GM21786 (cell line): Measurements from ENCODE around the gene FANCI.

Experiments
- ATAC-seq: cut with Tn5 transposase; IDR thresholded peaks from one replicate; pipeline ENCODE4 v1.9.1; 2021; ENCODE audit not compliant: unreplicated experiment

The FANCI gene

DNA sequence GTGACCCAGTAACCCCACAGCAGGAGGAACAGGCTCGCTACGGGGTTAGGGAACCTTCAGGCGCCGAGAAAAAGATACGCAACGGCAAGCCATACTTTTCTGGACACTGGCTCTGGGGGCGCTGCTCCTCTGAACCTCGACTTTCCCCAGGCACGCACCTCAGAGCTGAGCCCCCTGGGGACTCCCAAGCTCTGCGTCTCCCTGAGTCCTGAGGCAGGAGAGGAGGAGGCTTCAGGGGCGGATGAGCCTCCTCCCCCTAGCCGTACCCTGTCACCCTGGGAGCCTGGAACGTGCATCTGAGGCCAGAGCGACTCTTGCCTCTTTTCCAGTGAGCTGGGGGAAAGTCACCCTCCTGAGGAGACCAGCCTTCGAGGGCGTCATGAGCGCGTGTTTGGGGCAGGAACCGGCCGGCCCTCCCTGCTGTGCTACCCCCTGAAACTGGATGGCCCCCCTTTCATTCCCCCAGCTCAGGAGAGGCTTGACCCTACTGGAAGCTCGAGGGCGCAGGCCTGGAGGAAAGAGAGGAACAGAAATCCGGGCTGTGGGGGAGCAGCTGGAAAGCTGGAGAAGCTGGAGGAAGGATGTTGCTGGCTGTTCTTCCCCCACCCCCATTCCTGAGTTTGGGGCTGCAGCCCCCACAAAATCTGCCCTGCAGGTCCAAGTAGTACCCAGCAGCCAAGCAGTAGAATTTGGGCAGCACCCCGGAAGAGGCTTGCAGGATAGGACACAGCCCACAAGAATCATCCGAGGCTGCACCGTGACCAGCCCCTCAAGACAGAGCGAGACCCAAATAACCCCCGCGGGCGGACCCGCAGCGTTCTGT, 115.9 kb downstream of the FANCI start:
- no peak for ATAC-seq

DNA sequence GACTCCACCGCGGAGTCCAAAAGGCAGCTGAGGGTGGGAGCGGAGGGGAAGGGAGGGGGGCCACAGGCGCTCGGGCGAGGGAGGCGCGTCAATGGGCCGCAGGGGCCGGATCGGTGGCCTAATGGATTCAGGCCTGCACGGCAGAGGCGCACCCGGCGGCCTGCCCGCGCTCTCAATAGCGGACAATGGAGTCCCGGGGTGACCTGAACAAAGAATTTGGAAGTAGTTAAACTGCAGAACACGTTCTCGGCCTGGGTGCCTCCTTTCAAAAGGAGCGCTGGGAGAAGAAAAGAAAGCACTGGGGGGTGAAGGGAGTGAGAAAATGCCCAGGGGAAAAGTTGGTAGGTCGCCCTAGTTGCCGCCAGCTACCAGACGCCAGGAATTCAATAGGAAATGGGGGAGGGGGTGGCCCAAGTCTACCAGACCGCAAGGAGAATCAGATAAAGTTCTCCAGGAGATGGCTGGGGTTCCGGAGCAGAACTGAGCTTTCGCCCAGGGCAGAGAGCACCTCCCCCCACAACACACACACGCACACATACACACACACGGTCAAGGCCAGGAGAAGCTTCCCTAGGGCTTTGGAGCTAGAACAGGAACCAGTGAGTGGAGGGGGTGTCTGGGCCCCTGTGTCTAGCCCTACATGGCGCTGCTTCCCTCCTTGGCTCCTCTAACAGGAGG, 116.7 kb downstream of the FANCI start:
- no peak for ATAC-seq

DNA sequence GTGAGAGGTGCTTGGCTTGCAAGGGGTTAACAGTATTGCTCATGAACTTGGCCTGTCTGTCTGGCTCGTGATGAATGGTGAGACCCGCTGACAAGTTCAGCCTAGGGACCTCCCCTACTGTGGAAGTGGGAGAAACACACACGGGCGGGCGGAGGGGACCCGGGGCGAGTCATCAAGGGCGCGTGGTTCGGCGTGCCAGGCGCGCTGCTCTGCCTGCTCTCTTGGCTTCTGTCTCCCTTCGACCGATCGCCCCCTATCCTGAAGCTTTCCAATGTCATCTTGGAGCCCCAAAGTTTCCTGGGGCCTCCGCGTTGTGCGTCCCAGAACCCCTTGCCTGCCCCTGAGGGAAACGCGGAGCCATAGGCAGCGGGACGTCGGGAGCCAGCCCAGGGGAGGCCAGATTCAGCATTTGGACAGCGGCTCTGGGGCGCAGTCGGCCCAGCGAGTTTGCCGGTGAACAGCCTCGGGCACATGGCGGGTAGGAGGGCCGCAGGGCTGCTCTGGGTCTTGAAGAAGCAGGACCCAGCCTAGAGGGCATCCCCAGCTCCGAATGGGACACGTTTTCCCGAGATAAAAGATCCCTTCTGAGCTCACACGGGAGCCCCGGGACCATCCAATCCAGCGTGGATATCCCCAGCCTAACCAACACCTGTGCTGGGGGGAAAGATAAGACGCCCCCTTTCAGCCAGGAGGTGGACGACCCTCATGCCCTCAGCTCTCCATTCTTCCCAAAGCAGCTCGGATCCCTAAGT, 117.8 kb downstream of the FANCI start:
- ATAC-seq: no peak

DNA sequence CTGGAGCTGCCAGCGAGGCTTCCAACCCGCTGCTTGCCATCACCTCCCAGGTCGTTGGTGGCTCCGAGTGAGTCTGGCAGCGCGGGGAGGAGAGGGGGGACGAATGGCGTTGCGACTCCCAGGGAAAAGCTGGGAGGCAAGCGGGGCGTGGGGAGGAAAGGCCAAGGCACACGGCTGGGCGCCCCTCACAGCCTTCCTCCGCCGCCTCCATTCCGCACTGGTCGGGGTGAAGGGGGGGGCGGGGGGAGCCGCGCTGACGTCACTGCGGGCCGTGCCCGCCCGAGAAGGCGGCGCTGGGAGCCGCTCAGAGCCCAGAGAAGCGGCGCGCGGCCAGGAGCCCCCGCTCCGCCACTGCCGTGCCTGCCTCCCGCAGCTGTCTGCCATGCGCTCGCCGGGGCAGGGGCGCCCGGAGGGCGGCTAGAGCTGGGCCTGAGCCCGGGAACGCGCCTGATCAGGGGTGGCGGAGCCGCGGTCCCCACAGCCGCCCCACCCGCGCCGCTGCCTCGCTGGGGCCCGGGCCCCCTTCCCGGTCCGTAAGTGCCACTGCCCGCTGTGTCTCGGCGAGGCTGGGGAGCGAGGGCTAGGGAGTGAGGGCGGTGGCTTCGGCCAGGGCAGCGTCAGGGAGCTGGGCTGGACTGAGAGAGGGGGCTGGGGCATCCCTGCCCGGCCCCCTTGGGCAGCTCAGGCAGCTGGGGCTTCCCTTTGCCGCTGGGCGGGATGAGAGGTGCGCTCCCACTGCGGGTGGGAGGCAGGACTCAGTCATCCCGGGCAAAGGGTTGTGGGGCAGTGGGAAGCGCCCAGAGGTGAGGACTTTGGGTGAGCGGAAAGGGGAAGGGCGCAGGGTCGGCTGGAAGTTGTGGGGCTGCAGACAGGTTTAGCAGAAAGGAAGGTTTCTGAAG, 118.7 kb downstream of the FANCI start:
- no peak for ATAC-seq

DNA sequence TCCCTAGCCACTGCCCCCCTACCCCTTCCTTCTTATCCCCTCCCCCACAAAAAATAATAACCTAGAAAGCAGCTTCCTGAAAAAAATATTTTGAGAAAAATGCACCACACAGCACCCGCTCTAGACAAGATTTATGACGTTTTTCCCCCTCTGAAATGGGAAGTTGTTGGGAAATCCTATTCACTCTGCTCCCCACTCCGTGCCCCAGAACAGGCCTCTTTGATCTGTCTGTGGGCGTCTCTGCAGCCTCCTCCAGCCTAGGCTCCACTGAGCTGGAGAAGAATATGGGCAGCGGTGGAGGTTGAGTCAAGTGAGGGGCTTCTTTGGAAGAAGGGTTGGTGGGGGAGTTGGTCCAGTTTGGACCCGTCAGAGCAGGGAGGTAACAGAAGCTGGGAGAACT, 119.4 kb downstream of the FANCI start:
- ATAC-seq: no peak

DNA sequence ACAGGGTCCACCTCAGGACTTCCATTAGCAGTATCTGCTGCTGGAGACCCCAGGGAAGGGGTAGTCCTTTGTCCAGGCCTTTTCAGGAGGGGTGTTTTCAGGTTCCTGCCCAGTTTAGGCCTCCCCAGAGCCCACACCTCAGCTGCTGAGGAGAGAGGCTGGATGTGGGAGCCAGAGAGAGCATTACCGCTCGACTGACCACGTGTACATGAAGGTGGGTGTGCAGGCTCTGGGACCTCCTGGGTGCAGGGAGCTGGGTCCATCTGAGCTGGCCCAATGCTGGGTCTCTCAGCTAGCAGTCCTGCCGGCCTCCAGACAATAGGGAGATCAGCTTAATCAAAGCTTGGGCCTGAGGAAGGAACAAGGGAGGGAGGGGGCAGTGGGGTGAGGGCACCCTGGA, 120.0 kb downstream of the FANCI start:
- ATAC-seq: no peak

DNA sequence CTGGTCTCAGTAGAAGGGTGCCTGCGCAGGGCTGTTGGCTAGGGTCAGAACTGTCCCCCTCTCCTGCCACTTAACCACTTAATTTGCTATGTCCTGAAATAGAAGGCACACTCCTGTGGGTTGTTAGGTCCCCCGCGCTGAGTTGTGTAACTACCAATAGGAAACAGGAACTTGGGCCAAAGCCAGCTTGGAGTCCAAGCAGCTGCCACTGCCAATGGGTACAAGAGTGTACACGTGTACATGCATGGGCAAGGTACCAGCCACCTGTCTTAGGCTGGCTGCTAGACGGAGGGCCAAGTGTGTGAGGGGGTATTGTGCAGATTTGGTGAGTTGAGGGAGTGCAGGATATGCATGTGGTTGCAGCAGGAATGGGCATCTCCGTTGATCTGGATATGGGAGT, 120.6 kb downstream of the FANCI start:
- no peak for ATAC-seq

DNA sequence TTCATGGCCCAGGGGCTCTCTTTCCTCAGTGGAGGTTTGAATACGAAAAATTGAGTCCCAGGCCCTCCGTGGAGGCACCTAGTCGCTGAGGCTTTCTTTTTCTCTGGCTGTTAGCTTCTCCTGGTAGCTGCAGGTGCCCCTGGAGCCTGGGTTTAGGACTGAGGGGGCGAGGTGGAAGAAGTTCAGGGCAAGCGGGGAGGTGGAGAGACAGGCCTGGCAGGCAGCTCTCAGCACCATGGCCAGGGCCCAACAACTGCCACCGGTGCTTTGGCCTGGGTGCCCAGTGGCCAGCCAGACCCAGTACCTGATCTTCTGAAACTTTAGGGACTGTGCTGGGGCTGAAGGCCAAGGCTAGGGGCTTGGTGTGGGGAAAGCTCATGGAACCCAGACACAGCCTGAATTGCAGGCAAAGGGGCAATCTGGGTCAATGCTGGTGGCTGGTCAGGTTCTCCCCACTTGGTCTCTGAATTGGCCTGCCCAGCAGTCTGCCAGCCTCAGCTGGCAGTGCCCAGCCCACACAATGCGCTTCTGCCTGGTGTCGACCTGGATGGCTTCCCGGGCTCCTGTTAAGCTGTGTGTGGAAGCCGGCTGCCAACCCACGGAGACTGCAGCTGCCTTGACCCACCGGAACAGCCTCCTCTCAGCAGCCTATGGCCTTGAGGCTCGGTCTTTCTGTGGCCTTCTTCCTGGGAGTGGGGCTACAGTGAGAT, 121.1 kb downstream of the FANCI start:
- ATAC-seq: no peak

DNA sequence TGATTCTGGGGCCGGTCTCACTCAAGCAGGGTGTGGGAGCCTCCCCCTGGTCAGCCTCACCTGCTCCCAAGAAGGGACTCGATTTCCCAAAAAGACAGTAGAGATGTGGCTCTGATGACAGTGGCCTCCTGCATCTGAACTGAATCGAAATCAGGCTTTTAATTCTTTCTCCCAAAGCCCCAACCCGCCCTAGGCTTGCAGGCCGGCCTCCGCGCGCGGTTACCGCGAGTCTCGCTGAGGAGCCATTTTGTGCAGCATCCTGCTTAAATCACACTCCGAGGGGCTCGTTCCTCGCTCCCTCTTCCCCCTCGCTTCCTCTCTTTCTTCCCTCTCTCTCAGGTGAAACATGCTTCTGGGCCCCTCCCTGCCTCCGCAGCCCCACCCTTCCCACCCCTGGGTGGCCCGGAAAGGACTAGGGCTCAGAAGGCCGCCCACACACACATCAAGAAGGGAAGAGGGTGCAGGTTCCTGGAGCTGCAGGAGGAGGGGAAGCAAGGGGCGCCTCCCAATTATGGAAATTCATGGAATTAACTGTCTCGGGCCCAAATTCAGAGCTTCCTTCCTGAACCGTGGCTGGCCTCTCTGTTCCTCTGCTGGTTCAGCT, 121.8 kb downstream of the FANCI start:
- no peak for ATAC-seq
